Measurements from ENCODE around the gene DAB2. TPM values are rescaled to one million over a fixed set of nuclear protein-coding genes. Genes with fewer than 3 reads are reported as not detected.

DAB2 gene
- total and polyA plus RNA-seq, 4 donors = 10.0 to 25.6 (median 16.1) TPM

DNA sequence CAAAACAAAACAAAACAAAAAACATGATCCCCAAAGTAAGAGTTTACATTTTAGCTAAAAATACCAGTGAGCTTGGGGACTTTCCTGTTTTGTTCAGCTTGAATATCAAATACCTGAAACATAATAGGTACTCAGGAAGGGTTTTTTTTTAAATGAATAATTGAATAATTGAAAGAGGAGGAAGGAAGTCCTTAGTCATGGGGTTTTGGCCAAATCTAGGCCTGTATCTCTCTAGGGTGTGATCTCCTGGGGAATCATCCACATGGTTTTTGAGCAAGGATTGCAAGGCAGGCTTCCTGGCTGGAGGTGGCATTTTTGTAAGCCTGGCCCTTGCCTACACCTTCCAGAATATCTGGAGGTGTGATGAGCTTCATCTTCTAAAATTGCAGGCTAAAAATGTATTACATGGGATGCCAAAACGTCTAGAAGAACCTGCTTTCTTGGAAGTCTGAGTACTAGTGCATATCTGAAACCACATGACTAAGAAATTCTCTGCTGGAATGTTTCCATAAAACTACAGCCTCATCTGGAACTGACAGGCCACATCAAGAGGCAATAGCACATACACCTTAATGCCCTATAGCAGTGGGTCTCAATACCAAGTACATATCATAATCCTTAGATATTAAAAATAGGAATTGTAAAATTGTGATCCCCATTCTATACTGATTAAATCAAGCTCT, 70.9 kb downstream of the DAB2 start:
- Histone ChIP-seq H3K27me3 (ENCODE audit: control insufficient read depth in 4 of 4, insufficient read depth in 4 of 4, low read length in 3 of 4) (no peaks in the 10 kb centered on the region), H3K4me1 (ENCODE audit: control insufficient read depth in 4 of 4, insufficient read depth in 4 of 4, low read length in 3 of 4) (peaks cover 12 to 48% (median 22%) of the 10 kb centered on the region in 4 donors), H3K9ac (ENCODE audit: low read depth in 1 of 2, low read length in 2 of 2) (no peak overlapping the region), H3K36me3 (ENCODE audit: control insufficient read depth in 4 of 4, insufficient read depth in 3 of 4, low read depth in 1 of 4, low read length in 3 of 4) (peaks cover 0 to 25% (median 7%) of the 10 kb centered on the region in 4 donors), H3K4me3 (ENCODE audit: low read depth in 1 of 3, low read length in 3 of 3) (no peak overlapping the region), H3K27ac (ENCODE audit: low read depth in 1 of 2, low read length in 2 of 2) (no peak overlapping the region), H3K9me3 (ENCODE audit: control insufficient read depth in 4 of 4, low read length in 3 of 4) (no peaks in the 10 kb centered on the region)
- no peak for DNase-seq (ENCODE audit: low spot score)
- WGBS = 68% methylated on average over 1 of the region's 1 CpG
- TF ChIP-seq, protein P1, sequence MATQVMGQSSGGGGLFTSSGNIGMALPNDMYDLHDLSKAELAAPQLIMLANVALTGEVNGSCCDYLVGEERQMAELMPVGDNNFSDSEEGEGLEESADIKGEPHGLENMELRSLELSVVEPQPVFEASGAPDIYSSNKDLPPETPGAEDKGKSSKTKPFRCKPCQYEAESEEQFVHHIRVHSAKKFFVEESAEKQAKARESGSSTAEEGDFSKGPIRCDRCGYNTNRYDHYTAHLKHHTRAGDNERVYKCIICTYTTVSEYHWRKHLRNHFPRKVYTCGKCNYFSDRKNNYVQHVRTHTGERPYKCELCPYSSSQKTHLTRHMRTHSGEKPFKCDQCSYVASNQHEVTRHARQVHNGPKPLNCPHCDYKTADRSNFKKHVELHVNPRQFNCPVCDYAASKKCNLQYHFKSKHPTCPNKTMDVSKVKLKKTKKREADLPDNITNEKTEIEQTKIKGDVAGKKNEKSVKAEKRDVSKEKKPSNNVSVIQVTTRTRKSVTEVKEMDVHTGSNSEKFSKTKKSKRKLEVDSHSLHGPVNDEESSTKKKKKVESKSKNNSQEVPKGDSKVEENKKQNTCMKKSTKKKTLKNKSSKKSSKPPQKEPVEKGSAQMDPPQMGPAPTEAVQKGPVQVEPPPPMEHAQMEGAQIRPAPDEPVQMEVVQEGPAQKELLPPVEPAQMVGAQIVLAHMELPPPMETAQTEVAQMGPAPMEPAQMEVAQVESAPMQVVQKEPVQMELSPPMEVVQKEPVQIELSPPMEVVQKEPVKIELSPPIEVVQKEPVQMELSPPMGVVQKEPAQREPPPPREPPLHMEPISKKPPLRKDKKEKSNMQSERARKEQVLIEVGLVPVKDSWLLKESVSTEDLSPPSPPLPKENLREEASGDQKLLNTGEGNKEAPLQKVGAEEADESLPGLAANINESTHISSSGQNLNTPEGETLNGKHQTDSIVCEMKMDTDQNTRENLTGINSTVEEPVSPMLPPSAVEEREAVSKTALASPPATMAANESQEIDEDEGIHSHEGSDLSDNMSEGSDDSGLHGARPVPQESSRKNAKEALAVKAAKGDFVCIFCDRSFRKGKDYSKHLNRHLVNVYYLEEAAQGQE (IDR thresholded peaks at IDR 0.05) = no peak
- TF ChIP-seq HNF4G (IDR thresholded peaks at IDR 0.05) = no peak
- TF ChIP-seq RAD21 (IDR thresholded peaks at IDR 0.05) = no peak
- TF ChIP-seq NR2F2 (IDR thresholded peaks at IDR 0.05) = no peak
- no peak for TF ChIP-seq EGR1 (IDR thresholded peaks at IDR 0.05; ENCODE audit: low read depth in 2 of 2)
- TF ChIP-seq, protein P2, sequence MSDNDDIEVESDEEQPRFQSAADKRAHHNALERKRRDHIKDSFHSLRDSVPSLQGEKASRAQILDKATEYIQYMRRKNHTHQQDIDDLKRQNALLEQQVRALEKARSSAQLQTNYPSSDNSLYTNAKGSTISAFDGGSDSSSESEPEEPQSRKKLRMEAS (IDR thresholded peaks at IDR 0.05) = no peak
- TF ChIP-seq, protein P3, sequence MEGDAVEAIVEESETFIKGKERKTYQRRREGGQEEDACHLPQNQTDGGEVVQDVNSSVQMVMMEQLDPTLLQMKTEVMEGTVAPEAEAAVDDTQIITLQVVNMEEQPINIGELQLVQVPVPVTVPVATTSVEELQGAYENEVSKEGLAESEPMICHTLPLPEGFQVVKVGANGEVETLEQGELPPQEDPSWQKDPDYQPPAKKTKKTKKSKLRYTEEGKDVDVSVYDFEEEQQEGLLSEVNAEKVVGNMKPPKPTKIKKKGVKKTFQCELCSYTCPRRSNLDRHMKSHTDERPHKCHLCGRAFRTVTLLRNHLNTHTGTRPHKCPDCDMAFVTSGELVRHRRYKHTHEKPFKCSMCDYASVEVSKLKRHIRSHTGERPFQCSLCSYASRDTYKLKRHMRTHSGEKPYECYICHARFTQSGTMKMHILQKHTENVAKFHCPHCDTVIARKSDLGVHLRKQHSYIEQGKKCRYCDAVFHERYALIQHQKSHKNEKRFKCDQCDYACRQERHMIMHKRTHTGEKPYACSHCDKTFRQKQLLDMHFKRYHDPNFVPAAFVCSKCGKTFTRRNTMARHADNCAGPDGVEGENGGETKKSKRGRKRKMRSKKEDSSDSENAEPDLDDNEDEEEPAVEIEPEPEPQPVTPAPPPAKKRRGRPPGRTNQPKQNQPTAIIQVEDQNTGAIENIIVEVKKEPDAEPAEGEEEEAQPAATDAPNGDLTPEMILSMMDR (IDR thresholded peaks at IDR 0.05; ENCODE audit: low read depth, low read length, missing input control) = no peak
- TF ChIP-seq, protein P4, sequence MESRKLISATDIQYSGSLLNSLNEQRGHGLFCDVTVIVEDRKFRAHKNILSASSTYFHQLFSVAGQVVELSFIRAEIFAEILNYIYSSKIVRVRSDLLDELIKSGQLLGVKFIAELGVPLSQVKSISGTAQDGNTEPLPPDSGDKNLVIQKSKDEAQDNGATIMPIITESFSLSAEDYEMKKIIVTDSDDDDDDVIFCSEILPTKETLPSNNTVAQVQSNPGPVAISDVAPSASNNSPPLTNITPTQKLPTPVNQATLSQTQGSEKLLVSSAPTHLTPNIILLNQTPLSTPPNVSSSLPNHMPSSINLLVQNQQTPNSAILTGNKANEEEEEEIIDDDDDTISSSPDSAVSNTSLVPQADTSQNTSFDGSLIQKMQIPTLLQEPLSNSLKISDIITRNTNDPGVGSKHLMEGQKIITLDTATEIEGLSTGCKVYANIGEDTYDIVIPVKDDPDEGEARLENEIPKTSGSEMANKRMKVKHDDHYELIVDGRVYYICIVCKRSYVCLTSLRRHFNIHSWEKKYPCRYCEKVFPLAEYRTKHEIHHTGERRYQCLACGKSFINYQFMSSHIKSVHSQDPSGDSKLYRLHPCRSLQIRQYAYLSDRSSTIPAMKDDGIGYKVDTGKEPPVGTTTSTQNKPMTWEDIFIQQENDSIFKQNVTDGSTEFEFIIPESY (IDR thresholded peaks at IDR 0.05) = no peak
- TF ChIP-seq FOXA2 (IDR thresholded peaks at IDR 0.05) = no peak
- no peak for TF ChIP-seq RXRA (IDR thresholded peaks at IDR 0.05)
- no peak for TF ChIP-seq HNF4A (conservative IDR thresholded peaks at IDR 0.05)
- TF ChIP-seq, protein P5, sequence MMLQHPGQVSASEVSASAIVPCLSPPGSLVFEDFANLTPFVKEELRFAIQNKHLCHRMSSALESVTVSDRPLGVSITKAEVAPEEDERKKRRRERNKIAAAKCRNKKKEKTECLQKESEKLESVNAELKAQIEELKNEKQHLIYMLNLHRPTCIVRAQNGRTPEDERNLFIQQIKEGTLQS (IDR thresholded peaks at IDR 0.05) = no peak
- TF ChIP-seq SP1 (IDR thresholded peaks at IDR 0.05) = no peak
- TF ChIP-seq TAF1 (conservative IDR thresholded peaks at IDR 0.05) = no peak
- no peak for TF ChIP-seq FOXA1 (IDR thresholded peaks at IDR 0.05)
- TF ChIP-seq YY1 (IDR thresholded peaks at IDR 0.05) = no peak
- TF ChIP-seq JUND (IDR thresholded peaks at IDR 0.05) = no peak

All from liver (tissue), 9 donors.